ENCODE data around the gene GTSE1. TPM values are rescaled to one million over a fixed set of nuclear protein-coding genes. Genes with fewer than 3 reads are reported as not detected.

GTSE1 gene
- total and polyA plus RNA-seq, 2 donors (not counting 1 experiment from before 2014, with no cell fraction given): 2.0 to 3.6 TPM

DNA sequence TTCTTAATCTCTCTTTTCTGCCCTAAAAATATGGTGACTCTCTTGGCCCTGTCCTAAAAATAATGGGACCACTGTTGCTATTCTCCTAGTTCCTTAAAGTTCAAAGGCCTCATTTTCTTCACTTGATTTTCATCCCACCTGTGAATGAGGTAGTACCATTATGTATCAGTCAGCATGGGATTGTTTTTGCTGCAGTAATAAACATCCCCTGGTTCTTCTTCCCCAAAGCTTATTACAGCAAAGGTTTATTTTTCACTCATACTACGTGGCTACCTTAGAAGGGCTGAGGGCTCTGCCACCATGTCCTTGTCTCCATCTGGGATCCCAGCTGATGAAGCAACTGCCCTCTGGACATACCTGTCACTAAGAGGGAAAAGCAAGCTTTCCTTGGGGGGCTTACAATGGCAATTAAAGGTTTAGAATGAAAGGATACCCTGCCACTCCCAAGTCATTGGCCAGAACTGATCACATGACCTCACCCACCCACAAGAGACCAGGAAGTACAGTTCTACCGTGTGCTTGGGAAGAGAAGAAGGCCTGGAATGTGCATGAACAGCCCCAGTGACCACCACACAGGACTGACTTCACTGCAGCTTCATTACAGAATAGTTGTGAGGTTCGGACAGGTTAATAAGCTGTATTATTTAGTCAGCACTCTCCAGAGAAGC lies 21.1 kb upstream of the GTSE1 start:
- H3K9ac ChIP-seq (ENCODE audit: insufficient read depth, low read length): no peak overlapping the region
- H3K4me1 ChIP-seq (ENCODE audit: control insufficient read depth, extremely low read depth, insufficient read depth, low read length): no peaks in the 10 kb centered on the region
- H3K27ac ChIP-seq (ENCODE audit: insufficient read depth, low read length): no peak overlapping the region
- no peak for TF ChIP-seq EZH2 (IDR thresholded peaks at IDR 0.05; ENCODE audit: low read length, missing control alignments)
- TF ChIP-seq, protein P1, sequence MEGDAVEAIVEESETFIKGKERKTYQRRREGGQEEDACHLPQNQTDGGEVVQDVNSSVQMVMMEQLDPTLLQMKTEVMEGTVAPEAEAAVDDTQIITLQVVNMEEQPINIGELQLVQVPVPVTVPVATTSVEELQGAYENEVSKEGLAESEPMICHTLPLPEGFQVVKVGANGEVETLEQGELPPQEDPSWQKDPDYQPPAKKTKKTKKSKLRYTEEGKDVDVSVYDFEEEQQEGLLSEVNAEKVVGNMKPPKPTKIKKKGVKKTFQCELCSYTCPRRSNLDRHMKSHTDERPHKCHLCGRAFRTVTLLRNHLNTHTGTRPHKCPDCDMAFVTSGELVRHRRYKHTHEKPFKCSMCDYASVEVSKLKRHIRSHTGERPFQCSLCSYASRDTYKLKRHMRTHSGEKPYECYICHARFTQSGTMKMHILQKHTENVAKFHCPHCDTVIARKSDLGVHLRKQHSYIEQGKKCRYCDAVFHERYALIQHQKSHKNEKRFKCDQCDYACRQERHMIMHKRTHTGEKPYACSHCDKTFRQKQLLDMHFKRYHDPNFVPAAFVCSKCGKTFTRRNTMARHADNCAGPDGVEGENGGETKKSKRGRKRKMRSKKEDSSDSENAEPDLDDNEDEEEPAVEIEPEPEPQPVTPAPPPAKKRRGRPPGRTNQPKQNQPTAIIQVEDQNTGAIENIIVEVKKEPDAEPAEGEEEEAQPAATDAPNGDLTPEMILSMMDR (conservative IDR thresholded peaks at IDR 0.05 in 1 of 2, IDR thresholded peaks at IDR 0.05 in 1 of 2; ENCODE audit: low read depth in 1 of 2, low read length in 2 of 2): no peak
- no peak overlapping the region for H2AFZ ChIP-seq (ENCODE audit: low read length)
- no peaks in the 10 kb centered on the region for H3K79me2 ChIP-seq (ENCODE audit: control insufficient read depth, insufficient read depth, low read length)
- no peaks in the 10 kb centered on the region for H3K9me3 ChIP-seq (ENCODE audit: control insufficient read depth, insufficient read depth, low read depth, low read length)
- no peak for DNase-seq (ENCODE audit: low read depth in 2 of 2)
- H3K27me3 ChIP-seq (ENCODE audit: control insufficient read depth, insufficient read depth, low read length): no peaks in the 10 kb centered on the region
- H3K4me2 ChIP-seq (ENCODE audit: extremely low read depth, insufficient read depth, low read length): no peak overlapping the region
- H3K36me3 ChIP-seq (ENCODE audit: control insufficient read depth, insufficient read depth, low read length): peaks cover 32% of the 10 kb centered on the region
- H4K20me1 ChIP-seq (ENCODE audit: control insufficient read depth, extremely low read depth, insufficient read depth, low read length): no peaks in the 10 kb centered on the region
- H3K4me3 ChIP-seq (replicated peaks in 1 of 4; ENCODE audit: control extremely low read depth in 1 of 4, insufficient read depth in 1 of 4, low read depth in 3 of 4, low read length in 4 of 4): no peak overlapping the region

DNA sequence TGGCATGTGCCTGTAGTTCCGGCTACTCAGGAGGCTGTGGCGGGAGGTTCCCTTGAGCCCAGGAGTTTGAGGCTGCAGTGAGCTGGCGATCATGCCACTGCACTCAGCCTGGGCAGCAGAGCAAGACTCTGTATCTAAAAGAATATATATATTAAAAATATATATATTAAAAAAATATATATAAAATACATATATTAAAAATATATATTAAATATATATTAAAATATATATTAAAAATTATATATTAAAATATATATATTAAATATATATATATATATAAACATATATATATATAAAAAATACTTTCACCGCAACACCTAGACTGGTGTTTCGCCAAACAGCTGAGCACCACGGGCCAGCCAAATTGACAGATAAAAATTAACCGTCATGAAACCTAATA lies 20.1 kb upstream of the GTSE1 start:
- no peak overlapping the region for H3K4me2 ChIP-seq (ENCODE audit: extremely low read depth, insufficient read depth, low read length)
- no peak for TF ChIP-seq EZH2 (IDR thresholded peaks at IDR 0.05; ENCODE audit: low read length, missing control alignments)
- TF ChIP-seq, protein P1 (conservative IDR thresholded peaks at IDR 0.05 in 1 of 2, IDR thresholded peaks at IDR 0.05 in 1 of 2; ENCODE audit: low read depth in 1 of 2, low read length in 2 of 2): no peak
- H3K27ac ChIP-seq (ENCODE audit: insufficient read depth, low read length): no peak overlapping the region
- no peaks in the 10 kb centered on the region for H3K9me3 ChIP-seq (ENCODE audit: control insufficient read depth, insufficient read depth, low read depth, low read length)
- DNase-seq (ENCODE audit: low read depth in 2 of 2): no peak
- H3K79me2 ChIP-seq (ENCODE audit: control insufficient read depth, insufficient read depth, low read length): no peaks in the 10 kb centered on the region
- no peaks in the 10 kb centered on the region for H4K20me1 ChIP-seq (ENCODE audit: control insufficient read depth, extremely low read depth, insufficient read depth, low read length)
- no peaks in the 10 kb centered on the region for H3K4me1 ChIP-seq (ENCODE audit: control insufficient read depth, extremely low read depth, insufficient read depth, low read length)
- H3K27me3 ChIP-seq (ENCODE audit: control insufficient read depth, insufficient read depth, low read length): no peaks in the 10 kb centered on the region
- peaks cover 32% of the 10 kb centered on the region for H3K36me3 ChIP-seq (ENCODE audit: control insufficient read depth, insufficient read depth, low read length)
- no peak overlapping the region for H2AFZ ChIP-seq (ENCODE audit: low read length)
- H3K4me3 ChIP-seq (replicated peaks in 1 of 4; ENCODE audit: control extremely low read depth in 1 of 4, insufficient read depth in 1 of 4, low read depth in 3 of 4, low read length in 4 of 4): no peak overlapping the region
- no peak overlapping the region for H3K9ac ChIP-seq (ENCODE audit: insufficient read depth, low read length)

DNA sequence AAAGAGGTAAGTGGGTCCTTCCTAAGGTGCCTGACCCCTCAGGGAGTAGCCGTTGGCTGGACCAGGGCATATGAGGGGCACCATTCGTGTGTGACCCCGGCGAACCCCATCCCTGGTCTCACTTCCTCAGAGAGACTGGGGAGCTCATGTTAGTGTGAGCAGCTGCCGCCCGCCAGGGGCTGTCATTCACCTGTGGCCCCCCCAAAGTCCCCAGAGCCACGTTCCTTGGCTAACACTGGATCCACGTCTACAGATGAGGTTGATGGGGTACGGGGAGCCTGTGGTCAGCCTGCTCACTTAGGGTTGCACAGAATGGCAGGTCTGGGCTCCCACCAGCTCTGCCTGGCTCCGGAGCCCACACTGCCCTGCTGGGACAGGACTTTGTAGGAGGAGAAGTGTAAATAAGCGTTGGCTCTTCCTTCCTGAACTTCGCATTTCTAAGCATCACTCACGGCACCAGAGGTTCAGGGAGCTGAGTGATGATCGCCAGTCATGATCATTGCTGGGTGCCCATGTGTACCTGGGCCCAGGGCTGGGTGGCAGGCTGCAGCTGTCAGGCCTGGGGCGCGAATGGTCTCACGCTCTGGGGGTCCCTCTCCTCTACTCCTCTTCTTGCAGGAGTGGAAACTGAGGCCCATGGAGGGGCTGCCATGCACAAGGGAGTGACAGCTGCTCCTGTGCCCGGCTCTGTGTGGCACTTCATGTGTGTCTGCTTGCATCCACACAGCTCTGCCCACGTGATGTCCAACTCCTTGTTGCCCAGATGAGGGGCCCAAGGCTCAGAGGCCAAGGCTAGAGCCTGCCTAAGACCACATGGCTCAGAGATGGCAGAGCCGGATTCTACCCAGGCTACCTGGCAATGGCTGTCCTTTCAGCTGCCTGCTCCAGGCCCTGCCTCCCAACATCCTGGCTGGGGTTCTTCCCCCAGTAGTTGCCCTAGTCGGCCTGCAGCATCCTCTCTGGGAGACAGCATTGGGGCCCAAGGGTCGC lies 17.7 kb upstream of the GTSE1 start:
- H3K27ac ChIP-seq (ENCODE audit: insufficient read depth, low read length): no peak overlapping the region
- no peak overlapping the region for H2AFZ ChIP-seq (ENCODE audit: low read length)
- no peak overlapping the region for H3K9ac ChIP-seq (ENCODE audit: insufficient read depth, low read length)
- H3K79me2 ChIP-seq (ENCODE audit: control insufficient read depth, insufficient read depth, low read length): no peaks in the 10 kb centered on the region
- H3K36me3 ChIP-seq (ENCODE audit: control insufficient read depth, insufficient read depth, low read length): peaks cover 25% of the 10 kb centered on the region
- no peaks in the 10 kb centered on the region for H3K4me1 ChIP-seq (ENCODE audit: control insufficient read depth, extremely low read depth, insufficient read depth, low read length)
- H3K4me3 ChIP-seq (replicated peaks in 1 of 4; ENCODE audit: control extremely low read depth in 1 of 4, insufficient read depth in 1 of 4, low read depth in 3 of 4, low read length in 4 of 4): no peak overlapping the region
- no peak for DNase-seq (ENCODE audit: low read depth in 2 of 2)
- no peaks in the 10 kb centered on the region for H3K27me3 ChIP-seq (ENCODE audit: control insufficient read depth, insufficient read depth, low read length)
- no peaks in the 10 kb centered on the region for H4K20me1 ChIP-seq (ENCODE audit: control insufficient read depth, extremely low read depth, insufficient read depth, low read length)
- TF ChIP-seq, protein P1 (conservative IDR thresholded peaks at IDR 0.05 in 1 of 2, IDR thresholded peaks at IDR 0.05 in 1 of 2; ENCODE audit: low read depth in 1 of 2, low read length in 2 of 2): no peak
- no peak for TF ChIP-seq EZH2 (IDR thresholded peaks at IDR 0.05; ENCODE audit: low read length, missing control alignments)
- H3K9me3 ChIP-seq (ENCODE audit: control insufficient read depth, insufficient read depth, low read depth, low read length): no peaks in the 10 kb centered on the region
- no peak overlapping the region for H3K4me2 ChIP-seq (ENCODE audit: extremely low read depth, insufficient read depth, low read length)

Measured in fibroblast of lung (primary cell).